ENCODE measurements around the gene SF3A1. TPM values are rescaled to one million over a fixed set of nuclear protein-coding genes. Genes with fewer than 3 reads are reported as not detected.

SF3A1 gene
- total and polyA plus RNA-seq, 9 of the 15 experiments (the other 6 are each of a cell fraction or from before 2014, with no cell fraction given) = 6.7 to 228 (median 13.0) TPM

DNA sequence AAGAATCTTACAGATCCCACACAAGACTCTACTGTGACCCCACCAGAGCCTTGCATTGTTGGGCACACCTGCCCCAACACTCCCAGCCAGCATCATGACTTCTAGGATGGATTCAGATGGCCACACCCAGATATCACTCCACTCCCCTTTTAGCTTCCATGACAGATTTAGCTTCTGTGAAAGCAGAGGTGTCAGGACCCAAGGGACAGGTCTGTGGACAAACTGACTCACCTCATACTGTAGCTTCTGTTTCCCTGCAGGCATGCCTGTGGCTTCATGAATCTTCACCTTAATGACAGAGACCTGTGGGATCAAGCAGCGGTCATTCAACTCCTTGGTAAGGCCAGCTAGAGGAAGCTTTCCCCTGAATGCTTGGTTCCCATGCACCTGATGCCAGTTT, 21.5 kb downstream of the SF3A1 start:
- H3K4me3 ChIP-seq = no peak overlapping the region
- H3K27ac ChIP-seq (ENCODE audit: extremely low read depth, low read depth, low read length) = no peak overlapping the region
- no peaks in the 10 kb centered on the region for H3K9me3 ChIP-seq (replicated peaks; ENCODE audit: control insufficient read depth, insufficient read depth, low read depth, low read length)
- ChIA-PET POLR2A (interaction anchor here (0.6 to 1.1 kb wide), 7 partner anchors 9 to 41 kb away, joined by 3 to 4 read pairs (median 4); partner anchors contain the start of genes CCDC157, SF3A1 and TBC1D10A), CTCF (ENCODE audit: low intra/inter-chr PET ratio) (no interaction called here)
- H3K79me2 ChIP-seq (ENCODE audit: control insufficient read depth, insufficient read depth, low read length) = no peaks in the 10 kb centered on the region
- DNase-seq (ENCODE audit: extremely low read depth in 1 of 4, low spot score in 3 of 4) = no peak
- H3K9me1 ChIP-seq (ENCODE audit: control insufficient read depth, insufficient read depth, low read length) = no peaks in the 10 kb centered on the region
- no peaks in the 10 kb centered on the region for H4K20me1 ChIP-seq (replicated peaks; ENCODE audit: control insufficient read depth, insufficient read depth, low read length)
- no peak overlapping the region for H3K9ac ChIP-seq (ENCODE audit: insufficient read depth in 1 of 2, low read depth in 2 of 2, low read length in 2 of 2)
- no peak for ATAC-seq
- FAIRE-seq = no peak
- H2AFZ ChIP-seq (ENCODE audit: low read depth, low read length) = no peak overlapping the region
- H3K4me1 ChIP-seq (replicated peaks in 1 of 2; ENCODE audit: control insufficient read depth in 2 of 2, insufficient read depth in 2 of 2, low read length in 2 of 2) = peaks cover 0 to 5% of the 10 kb centered on the region in 2 experiments; a peak in 2 of 5 replicates
- H3K36me3 ChIP-seq (ENCODE audit: control insufficient read depth, insufficient read depth, low read length) = peaks cover 87% of the 10 kb centered on the region
- H3K4me2 ChIP-seq (ENCODE audit: insufficient read depth, low read length) = no peak overlapping the region
- WGBS (ENCODE audit: insufficient coverage, low coverage, missing lambda C conversion rate) = 100% methylated on average over 1 of the region's 1 CpG
- in situ Hi-C loops (cut with MboI) = no loop called here
- no peaks in the 10 kb centered on the region for H3K27me3 ChIP-seq (ENCODE audit: control insufficient read depth in 2 of 2, insufficient read depth in 2 of 2, low read length in 2 of 2)
- BruUV-seq (replicated peaks) = no TSS peak
- intact Hi-C loops (cut with micrococcal nuclease) = no loop called here
- TF ChIP-seq, protein P1, sequence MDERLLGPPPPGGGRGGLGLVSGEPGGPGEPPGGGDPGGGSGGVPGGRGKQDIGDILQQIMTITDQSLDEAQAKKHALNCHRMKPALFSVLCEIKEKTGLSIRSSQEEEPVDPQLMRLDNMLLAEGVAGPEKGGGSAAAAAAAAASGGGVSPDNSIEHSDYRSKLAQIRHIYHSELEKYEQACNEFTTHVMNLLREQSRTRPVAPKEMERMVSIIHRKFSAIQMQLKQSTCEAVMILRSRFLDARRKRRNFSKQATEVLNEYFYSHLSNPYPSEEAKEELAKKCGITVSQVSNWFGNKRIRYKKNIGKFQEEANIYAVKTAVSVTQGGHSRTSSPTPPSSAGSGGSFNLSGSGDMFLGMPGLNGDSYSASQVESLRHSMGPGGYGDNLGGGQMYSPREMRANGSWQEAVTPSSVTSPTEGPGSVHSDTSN (CRISPR knock-in tag; IDR thresholded peaks at IDR 0.05; ENCODE audit: low read depth) = no peak
- TF ChIP-seq, protein P1 (tag; conservative IDR thresholded peaks at IDR 0.05; ENCODE audit: low read depth) = no peak
- TF ChIP-seq SRSF1 (IDR thresholded peaks at IDR 0.05; ENCODE audit: low read depth, low read length) (no peak), ZNF175 (CRISPR knock-in tag; IDR thresholded peaks at IDR 0.05; ENCODE audit: low read depth) (no peak), MAFK (IDR thresholded peaks at IDR 0.05; ENCODE audit: low read length) (no peak), BRCA1 (IDR thresholded peaks at IDR 0.05) (no peak), BRCA1 (CRISPR knock-in tag; IDR thresholded peaks at IDR 0.05) (no peak), MBD2 (IDR thresholded peaks at IDR 0.05; ENCODE audit: borderline replicate concordance, low read depth) (no peak), POLR2B (IDR thresholded peaks at IDR 0.05; ENCODE audit: low read depth, partially characterized antibody) (no peak), ZNF217 (CRISPR knock-in tag; IDR thresholded peaks at IDR 0.05) (no peak), ZNF830 (CRISPR knock-in tag; IDR thresholded peaks at IDR 0.05) (no peak)

Data from K562 (cell line).